Measurements from ENCODE around the gene PKP1.

Gene PKP1

DNA sequence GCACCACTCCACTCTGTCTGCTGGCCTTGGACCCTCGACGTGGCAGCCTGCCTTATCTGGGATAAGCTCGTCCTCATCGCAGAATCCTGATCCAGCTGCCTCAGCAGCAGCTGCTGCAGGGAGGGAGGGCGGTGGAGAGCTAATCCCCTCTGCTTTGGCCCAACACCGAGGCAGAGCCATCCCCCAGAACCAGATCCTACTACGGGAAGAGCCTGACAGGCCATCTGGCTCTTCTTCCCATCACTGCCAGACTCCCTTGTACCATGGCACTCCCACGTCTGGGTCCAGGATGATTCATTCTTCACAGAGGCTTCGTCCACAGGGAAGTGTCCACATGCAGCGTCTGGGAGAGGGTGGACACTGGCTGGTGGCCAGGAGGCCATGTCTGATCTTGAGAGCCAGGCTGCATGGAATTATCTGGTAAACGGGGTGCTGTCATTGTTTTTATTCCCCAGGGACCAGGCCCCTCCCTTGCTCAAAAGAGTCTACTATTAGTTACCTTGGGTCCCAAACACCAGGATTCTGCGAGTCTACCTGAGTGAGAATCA is 14.6 kb upstream of the PKP1 start:
- no peaks in the 10 kb centered on the region for H3K9me3 ChIP-seq (ENCODE audit: control insufficient read depth in 1 of 2, low read length in 2 of 2)
- peaks cover 3 to 17% of the 10 kb centered on the region in 2 donors for H3K27me3 ChIP-seq (ENCODE audit: control insufficient read depth in 1 of 2, insufficient read depth in 2 of 2, low read length in 2 of 2)
- no peak overlapping the region for H3K27ac ChIP-seq (ENCODE audit: low read depth, low read length)
- no peaks in the 10 kb centered on the region for H3K36me3 ChIP-seq (ENCODE audit: control insufficient read depth in 1 of 2, insufficient read depth in 2 of 2, low read length in 2 of 2)
- H3K4me3 ChIP-seq (ENCODE audit: low read depth in 1 of 2, low read length in 2 of 2), result no peak overlapping the region
- no peak overlapping the region for H3K9ac ChIP-seq (ENCODE audit: low read depth in 1 of 2, low read length in 2 of 2)
- H3K4me1 ChIP-seq (ENCODE audit: control insufficient read depth in 1 of 2, insufficient read depth in 2 of 2, low read length in 2 of 2), result no peaks in the 10 kb centered on the region

GRCh38 chr1:201269281-201269680 is 14.0 kb upstream of the PKP1 start:
- H3K27ac ChIP-seq (ENCODE audit: low read depth, low read length), result no peak overlapping the region

DNA sequence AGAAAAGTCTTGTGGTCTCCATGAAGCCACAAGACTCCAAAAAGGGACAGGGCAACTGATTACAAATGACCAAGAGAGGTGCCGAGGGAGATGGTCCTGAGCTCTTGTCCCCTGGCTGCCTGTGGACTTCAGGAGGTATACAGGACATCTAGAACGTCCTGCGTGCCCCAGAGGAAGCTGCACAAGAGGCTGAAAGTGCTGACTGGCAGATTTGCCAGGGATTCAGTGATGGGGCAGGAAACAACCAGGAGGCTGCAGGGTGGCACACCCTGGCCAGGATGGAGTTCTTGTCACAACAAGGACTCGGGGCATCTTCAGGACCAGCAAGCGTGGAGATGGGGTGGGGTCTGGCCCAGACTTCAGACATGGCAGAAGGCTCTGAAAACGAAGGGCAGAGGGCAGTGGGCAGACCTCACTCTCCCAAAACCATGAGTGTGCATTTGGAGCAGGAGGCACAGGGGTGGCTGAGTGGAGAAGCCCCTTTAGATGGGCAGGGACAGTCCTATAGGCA is 13.4 kb upstream of the PKP1 start:
- H3K36me3 ChIP-seq (ENCODE audit: control insufficient read depth in 1 of 2, insufficient read depth in 2 of 2, low read length in 2 of 2), result no peaks in the 10 kb centered on the region
- H3K9ac ChIP-seq (ENCODE audit: low read depth in 1 of 2, low read length in 2 of 2), result no peak overlapping the region
- H3K9me3 ChIP-seq (ENCODE audit: control insufficient read depth in 1 of 2, low read length in 2 of 2), result no peaks in the 10 kb centered on the region
- no peak overlapping the region for H3K27ac ChIP-seq (ENCODE audit: low read depth, low read length)
- no peak overlapping the region for H3K4me3 ChIP-seq (ENCODE audit: low read depth in 1 of 2, low read length in 2 of 2)
- peaks cover 3 to 13% of the 10 kb centered on the region in 2 donors for H3K27me3 ChIP-seq (ENCODE audit: control insufficient read depth in 1 of 2, insufficient read depth in 2 of 2, low read length in 2 of 2)
- no peaks in the 10 kb centered on the region for H3K4me1 ChIP-seq (ENCODE audit: control insufficient read depth in 1 of 2, insufficient read depth in 2 of 2, low read length in 2 of 2)

More at GRCh38 chr1:201269281-201269680, 14.0 kb upstream of the PKP1 start:
- H3K4me3 ChIP-seq (ENCODE audit: low read depth in 1 of 2, low read length in 2 of 2), result no peak overlapping the region
- H3K9me3 ChIP-seq (ENCODE audit: control insufficient read depth in 1 of 2, low read length in 2 of 2), result no peaks in the 10 kb centered on the region
- no peak overlapping the region for H3K9ac ChIP-seq (ENCODE audit: low read depth in 1 of 2, low read length in 2 of 2)
- peaks cover 3 to 13% of the 10 kb centered on the region in 2 donors for H3K27me3 ChIP-seq (ENCODE audit: control insufficient read depth in 1 of 2, insufficient read depth in 2 of 2, low read length in 2 of 2)
- no peaks in the 10 kb centered on the region for H3K36me3 ChIP-seq (ENCODE audit: control insufficient read depth in 1 of 2, insufficient read depth in 2 of 2, low read length in 2 of 2)
- no peaks in the 10 kb centered on the region for H3K4me1 ChIP-seq (ENCODE audit: control insufficient read depth in 1 of 2, insufficient read depth in 2 of 2, low read length in 2 of 2)

- Histone ChIP-seq H3K9ac (ENCODE audit: low read depth in 1 of 2, low read length in 2 of 2) (no peak overlapping the region), H3K4me3 (ENCODE audit: low read depth in 1 of 2, low read length in 2 of 2) (no peak overlapping the region), H3K27me3 (ENCODE audit: control insufficient read depth in 1 of 2, insufficient read depth in 2 of 2, low read length in 2 of 2) (peaks cover 3 to 8% of the 10 kb centered on the region in 2 donors), H3K36me3 (ENCODE audit: control insufficient read depth in 1 of 2, insufficient read depth in 2 of 2, low read length in 2 of 2) (no peaks in the 10 kb centered on the region), H3K9me3 (ENCODE audit: control insufficient read depth in 1 of 2, low read length in 2 of 2) (no peaks in the 10 kb centered on the region), H3K27ac (ENCODE audit: low read depth, low read length) (no peak overlapping the region), H3K4me1 (ENCODE audit: control insufficient read depth in 1 of 2, insufficient read depth in 2 of 2, low read length in 2 of 2) (peaks cover 4 to 8% of the 10 kb centered on the region in 2 donors)
Observed at GRCh38 chr1:201270616-201271390, 12.5 kb upstream of the PKP1 start.

DNA sequence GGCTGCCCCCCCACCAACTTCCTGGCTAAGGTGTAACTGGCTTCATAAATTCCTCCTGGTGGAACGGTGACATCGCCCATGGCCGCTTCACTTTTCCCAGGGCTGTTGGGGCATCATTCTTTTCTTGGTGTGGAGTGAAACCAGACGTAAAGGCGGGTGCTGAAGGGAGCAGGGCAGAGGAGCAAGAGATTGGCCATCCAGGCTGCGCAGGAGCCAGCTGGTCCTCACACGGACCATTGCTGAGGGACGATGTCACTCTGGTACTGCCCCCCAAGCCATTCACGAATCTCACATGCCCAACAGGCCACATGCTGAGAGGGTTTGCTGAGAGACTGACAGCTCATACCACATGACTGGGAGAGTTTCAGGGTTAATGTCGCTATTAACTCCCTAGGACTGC is 10.5 kb upstream of the PKP1 start:
- no peak overlapping the region for H3K4me3 ChIP-seq (ENCODE audit: low read depth in 1 of 2, low read length in 2 of 2)
- no peaks in the 10 kb centered on the region for H3K9me3 ChIP-seq (ENCODE audit: control insufficient read depth in 1 of 2, low read length in 2 of 2)
- no peak overlapping the region for H3K27ac ChIP-seq (ENCODE audit: low read depth, low read length)
- H3K9ac ChIP-seq (ENCODE audit: low read depth in 1 of 2, low read length in 2 of 2), result no peak overlapping the region
- peaks cover 3% of the 10 kb centered on the region in 2 donors for H3K27me3 ChIP-seq (ENCODE audit: control insufficient read depth in 1 of 2, insufficient read depth in 2 of 2, low read length in 2 of 2)
- no peaks in the 10 kb centered on the region for H3K36me3 ChIP-seq (ENCODE audit: control insufficient read depth in 1 of 2, insufficient read depth in 2 of 2, low read length in 2 of 2)
- peaks cover 5 to 11% of the 10 kb centered on the region in 2 donors for H3K4me1 ChIP-seq (ENCODE audit: control insufficient read depth in 1 of 2, insufficient read depth in 2 of 2, low read length in 2 of 2)

DNA sequence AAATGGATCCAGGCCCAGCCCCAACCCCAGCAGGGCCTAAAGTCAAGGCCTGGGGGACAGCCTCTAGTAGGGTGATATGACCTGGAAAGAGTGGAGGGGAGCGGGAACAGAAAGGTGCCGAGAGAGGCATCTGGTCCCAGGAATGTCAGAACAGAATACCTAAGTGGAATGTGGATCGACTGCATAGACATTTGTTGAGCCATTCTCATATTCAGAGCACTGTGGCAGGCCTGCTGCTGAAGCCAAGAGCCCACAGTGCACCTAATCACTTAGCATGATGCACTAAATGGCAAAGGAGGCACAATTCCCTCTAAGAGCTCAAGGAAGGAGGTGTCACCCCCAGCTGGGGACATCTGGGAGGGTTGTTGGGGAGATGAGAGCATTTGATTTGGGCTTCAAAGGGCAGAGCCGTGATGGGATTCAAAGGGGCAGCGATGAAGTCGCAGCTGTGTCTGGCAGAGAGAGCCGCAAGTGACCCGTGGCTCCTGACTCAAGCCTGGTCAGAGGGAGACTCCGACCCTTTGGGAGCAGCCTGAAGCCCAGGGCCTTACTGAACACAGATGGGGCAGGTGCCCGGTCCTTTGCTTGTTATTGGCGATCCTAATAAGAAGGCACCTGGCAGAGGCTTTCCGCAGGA is 8.6 kb upstream of the PKP1 start:
- Histone ChIP-seq H3K9ac (ENCODE audit: low read depth in 1 of 2, low read length in 2 of 2) (no peak overlapping the region), H3K36me3 (ENCODE audit: control insufficient read depth in 1 of 2, insufficient read depth in 2 of 2, low read length in 2 of 2) (no peaks in the 10 kb centered on the region), H3K27ac (ENCODE audit: low read depth, low read length) (no peak overlapping the region), H3K9me3 (ENCODE audit: control insufficient read depth in 1 of 2, low read length in 2 of 2) (no peaks in the 10 kb centered on the region), H3K4me1 (ENCODE audit: control insufficient read depth in 1 of 2, insufficient read depth in 2 of 2, low read length in 2 of 2) (peaks cover 5 to 11% of the 10 kb centered on the region in 2 donors), H3K27me3 (ENCODE audit: control insufficient read depth in 1 of 2, insufficient read depth in 2 of 2, low read length in 2 of 2) (peaks cover 0 to 3% of the 10 kb centered on the region in 2 donors), H3K4me3 (ENCODE audit: low read depth in 1 of 2, low read length in 2 of 2) (no peak overlapping the region)

- Histone ChIP-seq H3K4me1 (ENCODE audit: control insufficient read depth in 1 of 2, insufficient read depth in 2 of 2, low read length in 2 of 2) (peaks cover 5 to 11% of the 10 kb centered on the region in 2 donors), H3K36me3 (ENCODE audit: control insufficient read depth in 1 of 2, insufficient read depth in 2 of 2, low read length in 2 of 2) (no peaks in the 10 kb centered on the region), H3K4me3 (ENCODE audit: low read depth in 1 of 2, low read length in 2 of 2) (no peak overlapping the region), H3K9ac (ENCODE audit: low read depth in 1 of 2, low read length in 2 of 2) (no peak overlapping the region), H3K27me3 (ENCODE audit: control insufficient read depth in 1 of 2, insufficient read depth in 2 of 2, low read length in 2 of 2) (peaks cover 0 to 3% of the 10 kb centered on the region in 2 donors), H3K27ac (ENCODE audit: low read depth, low read length) (no peak overlapping the region), H3K9me3 (ENCODE audit: control insufficient read depth in 1 of 2, low read length in 2 of 2) (no peaks in the 10 kb centered on the region)
Observed at GRCh38 chr1:201275253-201275666, 8.0 kb upstream of the PKP1 start.

DNA sequence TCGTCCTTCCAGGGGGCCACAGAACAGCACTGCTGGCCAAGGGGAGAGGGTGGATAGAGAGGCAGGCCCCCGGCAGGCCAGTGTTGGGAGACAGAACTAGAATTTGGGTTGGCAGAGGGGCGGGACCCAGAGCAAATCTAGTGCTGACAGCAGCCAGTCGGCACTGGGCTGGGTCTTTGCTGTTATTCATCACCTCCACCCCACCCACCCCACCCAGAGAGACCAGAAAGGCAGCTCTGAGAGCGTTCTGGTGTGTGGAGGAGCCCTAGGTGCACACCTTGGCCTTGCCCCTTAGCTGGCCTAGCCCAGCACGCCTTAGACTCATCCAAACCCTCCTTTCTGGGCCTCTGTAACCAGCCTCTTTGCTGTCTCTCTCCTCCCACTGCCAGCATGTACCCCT is 6.4 kb upstream of the PKP1 start:
- H3K4me3 ChIP-seq (ENCODE audit: low read depth in 1 of 2, low read length in 2 of 2), result no peak overlapping the region
- H3K9ac ChIP-seq (ENCODE audit: low read depth in 1 of 2, low read length in 2 of 2), result no peak overlapping the region
- peaks cover 0 to 4% of the 10 kb centered on the region in 2 donors for H3K27me3 ChIP-seq (ENCODE audit: control insufficient read depth in 1 of 2, insufficient read depth in 2 of 2, low read length in 2 of 2)
- no peak overlapping the region for H3K27ac ChIP-seq (ENCODE audit: low read depth, low read length)
- no peaks in the 10 kb centered on the region for H3K36me3 ChIP-seq (ENCODE audit: control insufficient read depth in 1 of 2, insufficient read depth in 2 of 2, low read length in 2 of 2)
- no peaks in the 10 kb centered on the region for H3K9me3 ChIP-seq (ENCODE audit: control insufficient read depth in 1 of 2, low read length in 2 of 2)
- H3K4me1 ChIP-seq (ENCODE audit: control insufficient read depth in 1 of 2, insufficient read depth in 2 of 2, low read length in 2 of 2), result peaks cover 5 to 11% of the 10 kb centered on the region in 2 donors

DNA sequence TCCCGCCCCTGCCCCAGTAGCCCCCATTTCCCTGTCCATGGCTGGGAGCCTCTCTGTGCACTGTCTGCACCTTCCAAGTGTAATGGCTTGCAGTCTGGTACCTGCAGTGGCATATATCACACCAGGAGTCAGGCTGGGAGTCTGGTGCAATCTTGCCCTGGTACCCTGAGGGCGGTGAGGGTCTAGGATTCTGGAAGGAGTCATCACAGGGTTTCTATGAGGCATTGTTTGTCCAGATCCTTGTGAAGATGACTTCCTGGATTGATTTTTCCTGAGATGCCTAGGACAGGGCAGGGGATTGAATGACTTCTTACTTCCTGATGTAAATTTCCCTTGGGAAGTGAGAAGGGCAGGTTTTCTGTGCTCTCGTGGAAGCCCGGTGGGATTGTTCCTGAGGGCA is 5.9 kb upstream of the PKP1 start:
- H3K27ac ChIP-seq (ENCODE audit: low read depth, low read length), result no peak overlapping the region
- peaks cover 5 to 11% of the 10 kb centered on the region in 2 donors for H3K4me1 ChIP-seq (ENCODE audit: control insufficient read depth in 1 of 2, insufficient read depth in 2 of 2, low read length in 2 of 2)
- H3K27me3 ChIP-seq (ENCODE audit: control insufficient read depth in 1 of 2, insufficient read depth in 2 of 2, low read length in 2 of 2), result peaks cover 4 to 6% of the 10 kb centered on the region in 2 donors
- H3K4me3 ChIP-seq (ENCODE audit: low read depth in 1 of 2, low read length in 2 of 2), result no peak overlapping the region
- no peaks in the 10 kb centered on the region for H3K9me3 ChIP-seq (ENCODE audit: control insufficient read depth in 1 of 2, low read length in 2 of 2)
- no peaks in the 10 kb centered on the region for H3K36me3 ChIP-seq (ENCODE audit: control insufficient read depth in 1 of 2, insufficient read depth in 2 of 2, low read length in 2 of 2)
- H3K9ac ChIP-seq (ENCODE audit: low read depth in 1 of 2, low read length in 2 of 2), result no peak overlapping the region

DNA sequence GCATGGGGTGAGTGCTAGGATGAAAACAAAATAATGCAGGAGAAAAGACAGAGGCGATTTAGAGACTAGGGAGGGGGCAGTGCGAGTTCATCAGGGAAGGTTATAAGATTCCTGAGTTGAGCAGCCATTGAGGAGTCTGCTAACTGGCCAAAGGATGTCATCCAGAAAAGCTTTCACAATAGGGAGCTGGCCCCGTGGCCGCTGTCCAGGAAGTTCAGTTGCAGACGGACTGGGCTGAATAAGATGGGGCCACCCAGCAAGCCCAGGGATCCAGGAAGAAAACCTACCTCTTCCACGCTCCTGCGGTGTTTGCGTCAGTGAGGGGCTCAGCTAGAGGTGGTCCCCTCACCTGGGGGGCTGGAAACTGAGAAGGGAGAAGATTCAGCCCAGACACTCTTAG is 4.0 kb upstream of the PKP1 start:
- no peaks in the 10 kb centered on the region for H3K36me3 ChIP-seq (ENCODE audit: control insufficient read depth in 1 of 2, insufficient read depth in 2 of 2, low read length in 2 of 2)
- H3K4me1 ChIP-seq (ENCODE audit: control insufficient read depth in 1 of 2, insufficient read depth in 2 of 2, low read length in 2 of 2), result peaks cover 14 to 19% of the 10 kb centered on the region in 2 donors
- H3K27me3 ChIP-seq (ENCODE audit: control insufficient read depth in 1 of 2, insufficient read depth in 2 of 2, low read length in 2 of 2), result peaks cover 16 to 22% of the 10 kb centered on the region in 2 donors
- H3K4me3 ChIP-seq (ENCODE audit: low read depth in 1 of 2, low read length in 2 of 2), result no peak overlapping the region
- H3K27ac ChIP-seq (ENCODE audit: low read depth, low read length), result no peak overlapping the region
- no peak overlapping the region for H3K9ac ChIP-seq (ENCODE audit: low read depth in 1 of 2, low read length in 2 of 2)
- no peaks in the 10 kb centered on the region for H3K9me3 ChIP-seq (ENCODE audit: control insufficient read depth in 1 of 2, low read length in 2 of 2)

Data from duodenal mucosa (tissue), 2 donors.